ENCODE results near the gene CCDC195.

- TF ChIP-seq RARB (CRISPR knock-in tag; IDR thresholded peaks at IDR 0.05) = no peak
- no peak for TF ChIP-seq RAD21 (conservative IDR thresholded peaks at IDR 0.05 in 1 of 2, IDR thresholded peaks at IDR 0.05 in 1 of 2)
- no peak for TF ChIP-seq CTCF (IDR thresholded peaks at IDR 0.05)
- TF ChIP-seq EP300 (IDR thresholded peaks at IDR 0.05) = no peak
- TF ChIP-seq KDM1A (IDR thresholded peaks at IDR 0.05; ENCODE audit: low read depth) = no peak
- no peak for TF ChIP-seq CEBPB (IDR thresholded peaks at IDR 0.05)
- no peak for TF ChIP-seq ZSCAN20 (CRISPR knock-in tag; IDR thresholded peaks at IDR 0.05)
- TF ChIP-seq POLR2A (IDR thresholded peaks at IDR 0.05; ENCODE audit: low read length) = no peak
- no peak for TF ChIP-seq RFX5 (IDR thresholded peaks at IDR 0.05)
- TF ChIP-seq RNF2 (IDR thresholded peaks at IDR 0.05; ENCODE audit: borderline replicate concordance, low read depth) = no peak
Observed at GRCh38 chr2:224753743-224754540, 37.8 kb upstream of the CCDC195 start.
